GM18907 (cell line): ENCODE measurements around the gene PRPF6.
"Not testable (repeated sequence)": the region's sequence is repeated elsewhere in the genome, so short reads cannot be mapped to it uniquely, and the experiment has no call there.

Experiments
- ATAC-seq: cut with Tn5 transposase; IDR thresholded peaks from one replicate; pipeline ENCODE4 v1.9.1; 2021; ENCODE audit warnings: mild to moderate bottlenecking, moderate library complexity; ENCODE audit not compliant: unreplicated experiment

Gene PRPF6

DNA sequence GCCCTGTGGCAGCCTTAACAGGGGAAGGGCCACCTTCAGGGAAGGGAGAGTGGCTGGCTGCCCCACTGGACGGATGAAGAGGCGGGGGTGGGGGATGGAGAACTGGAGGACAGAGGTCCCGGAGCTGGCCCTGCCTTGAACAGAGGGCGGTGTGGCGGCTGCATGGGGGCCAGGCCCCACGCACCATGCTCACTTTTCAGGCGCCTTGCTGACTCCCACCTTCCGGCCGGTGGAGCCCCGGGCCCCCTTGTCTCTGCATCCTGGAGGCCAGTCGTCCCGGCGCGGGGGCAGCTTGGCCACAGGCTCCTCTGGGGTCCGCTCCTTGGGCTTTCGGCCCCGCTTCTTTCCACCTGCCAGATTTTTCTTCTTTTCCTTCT is 21.2 kb upstream of the PRPF6 start:
- no peak for ATAC-seq

DNA sequence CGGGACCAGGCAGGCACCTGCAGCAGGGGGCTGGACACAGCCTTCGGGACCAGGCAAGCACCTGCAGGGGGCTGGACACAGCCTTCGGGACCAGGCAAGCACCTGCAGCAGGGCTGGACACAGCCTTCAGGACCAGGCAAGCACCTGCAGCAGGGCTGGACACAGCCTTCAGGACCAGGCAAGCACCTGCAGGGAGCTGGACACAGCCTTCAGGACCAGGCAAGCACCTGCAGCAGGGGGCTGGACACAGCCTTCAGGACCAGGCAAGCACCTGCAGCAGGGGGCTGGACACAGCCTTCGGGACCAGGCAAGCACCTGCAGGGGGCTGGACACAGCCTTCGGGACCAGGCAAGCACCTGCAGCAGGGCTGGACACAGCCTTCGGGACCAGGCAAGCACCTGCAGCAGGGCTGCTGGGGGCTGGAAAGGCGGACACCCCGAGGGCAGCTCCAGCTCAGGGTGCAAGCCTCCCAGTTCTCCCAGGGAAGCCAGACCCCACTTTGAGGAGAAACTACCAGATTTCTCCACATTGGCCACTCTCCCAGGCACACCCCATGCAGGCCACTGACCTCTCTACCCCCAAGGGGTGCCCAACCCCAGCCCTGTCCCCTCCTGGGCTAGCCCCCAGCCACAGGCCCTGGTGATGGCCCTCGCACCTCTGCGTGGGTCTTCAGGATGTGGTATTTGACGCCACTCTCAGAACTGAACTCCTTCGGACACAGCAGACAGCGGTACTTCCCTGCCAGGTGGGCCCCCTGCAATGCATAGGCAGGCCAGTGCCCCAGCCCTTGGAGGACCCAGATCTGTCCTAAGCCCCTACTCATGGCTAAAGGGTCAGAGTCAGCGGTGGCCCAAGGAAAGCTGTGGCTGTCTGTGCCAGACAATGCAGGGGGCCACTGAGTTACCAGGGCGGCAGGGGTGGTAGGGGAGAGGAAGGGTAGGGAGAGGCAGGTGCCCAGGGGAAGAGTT is 20.0 kb upstream of the PRPF6 start:
- ATAC-seq: not testable (repeated sequence)

DNA sequence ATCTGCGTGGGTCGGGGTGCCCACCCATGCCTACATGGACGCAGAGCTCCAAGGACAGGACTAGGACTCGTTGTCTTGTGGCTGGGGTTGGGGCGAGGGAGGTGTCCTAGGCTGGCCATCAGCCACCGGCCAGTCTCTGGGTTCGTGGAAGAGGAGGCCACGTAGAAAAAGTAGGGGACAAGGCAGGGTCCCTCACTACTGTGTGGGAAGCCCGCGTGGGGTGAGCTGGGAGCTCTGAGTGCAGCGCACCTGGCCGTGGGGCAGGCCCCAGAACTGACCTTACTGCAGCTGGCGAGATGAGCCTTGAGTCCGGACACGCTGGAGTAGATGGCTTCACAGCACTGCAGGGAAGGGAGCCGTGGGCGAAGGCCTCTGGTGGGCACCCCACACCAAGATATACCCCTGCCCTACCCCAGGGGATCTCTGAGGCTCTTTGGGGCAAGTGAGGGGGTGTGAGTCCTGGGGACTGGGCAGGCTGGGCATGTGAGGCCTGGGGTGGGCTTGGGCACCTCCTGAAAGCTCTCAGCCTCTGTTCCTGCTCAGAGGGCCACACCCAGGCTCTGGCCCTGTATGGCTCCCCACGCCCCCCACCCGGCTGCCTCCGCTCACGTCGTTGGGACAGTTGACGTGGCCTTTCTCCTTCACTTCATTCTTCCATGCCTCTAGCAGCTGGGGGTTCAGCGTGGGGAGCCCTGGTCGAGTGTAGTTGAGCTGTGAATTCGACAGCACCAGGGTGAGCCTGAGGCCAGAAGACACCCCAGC is 19.1 kb upstream of the PRPF6 start:
- no peak for ATAC-seq

DNA sequence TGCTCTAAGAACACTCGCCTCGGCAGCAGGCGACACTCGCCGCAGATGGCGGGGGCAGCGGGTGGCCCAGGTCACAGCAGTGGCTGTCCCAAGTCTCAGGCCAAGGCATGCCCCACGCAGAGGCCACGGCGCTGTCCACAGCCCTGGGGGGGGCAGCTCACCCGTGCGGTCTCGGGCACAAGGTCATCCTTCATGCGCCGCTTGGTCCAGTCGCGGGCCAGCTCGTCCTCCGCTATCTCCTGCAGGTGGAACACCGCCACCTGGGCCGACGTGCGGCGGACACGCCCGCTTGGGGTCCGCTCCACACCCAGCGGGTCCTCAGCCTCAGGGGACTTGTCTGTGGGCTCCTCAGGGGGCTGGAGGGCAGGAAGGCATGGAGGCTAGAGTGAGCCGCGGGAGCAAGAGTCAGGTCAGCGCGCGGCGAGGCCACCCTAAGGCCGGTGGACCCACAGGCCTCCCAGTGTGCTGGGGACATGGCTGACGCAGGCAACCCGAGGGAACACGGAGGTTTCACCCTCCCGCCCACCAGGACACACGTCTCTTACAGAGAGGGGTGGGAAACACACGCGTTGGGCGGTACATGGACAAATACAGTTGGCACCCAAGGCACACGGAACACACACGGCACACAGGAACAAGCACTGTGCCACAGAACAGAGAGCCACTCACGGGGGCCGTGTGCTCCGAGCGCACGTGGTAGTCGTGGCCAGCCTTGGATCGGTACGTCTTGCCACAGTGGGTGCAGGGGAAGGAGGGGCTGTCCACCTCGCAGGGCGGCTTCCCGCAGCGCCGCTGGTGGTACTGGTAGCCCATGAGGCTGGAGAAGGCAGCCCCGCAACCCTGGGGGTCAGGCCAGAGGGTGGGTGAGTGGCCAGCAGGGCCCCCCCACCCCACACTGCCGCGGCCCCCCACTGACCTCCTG is 18.2 kb upstream of the PRPF6 start:
- ATAC-seq: no peak

DNA sequence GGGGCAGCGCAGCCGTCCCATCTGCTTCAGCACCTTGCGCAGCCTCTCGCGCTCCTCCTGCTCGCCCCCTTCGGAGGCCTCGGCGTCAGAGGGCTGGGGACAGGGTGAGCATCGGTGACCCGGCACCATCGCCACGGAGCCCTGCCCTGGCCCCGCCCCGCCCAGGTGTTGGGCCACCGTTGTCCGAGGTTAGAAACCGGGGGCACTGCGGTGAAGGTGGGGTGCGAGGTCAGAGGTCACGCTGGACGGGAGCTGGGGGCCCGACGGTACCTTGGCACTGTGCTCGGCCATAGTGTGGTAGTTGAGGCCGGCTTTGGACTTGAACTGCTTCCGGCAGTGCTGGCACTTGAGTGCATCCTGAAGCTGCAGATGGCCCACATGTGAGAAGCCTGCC is 17.6 kb upstream of the PRPF6 start:
- ATAC-seq: no peak

DNA sequence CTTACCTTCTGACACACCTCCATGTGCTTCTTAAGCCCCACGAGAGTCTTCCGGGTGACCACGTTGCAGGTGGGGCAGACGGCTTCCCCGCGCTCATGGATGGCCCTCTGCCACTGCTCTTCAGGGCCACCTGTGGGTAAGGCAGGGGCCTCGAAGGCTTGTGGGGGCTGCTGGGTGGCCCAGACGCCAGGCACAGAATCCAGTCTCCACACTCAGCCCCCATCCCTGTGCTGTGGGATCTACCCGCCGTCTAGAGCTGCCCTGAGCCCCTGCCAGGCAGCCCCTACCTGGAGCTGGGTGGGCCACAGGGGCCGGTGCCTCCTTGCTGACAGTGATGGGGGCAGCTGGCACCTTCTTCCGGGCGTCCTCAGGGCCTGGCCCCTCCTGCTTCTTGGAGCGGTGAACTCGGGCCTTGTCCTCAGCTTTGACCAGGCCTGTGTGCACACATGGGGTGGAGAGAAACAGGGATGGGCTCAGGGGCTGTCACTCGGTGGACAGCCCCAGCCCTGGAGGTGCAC is 17.1 kb upstream of the PRPF6 start:
- no peak for ATAC-seq

DNA sequence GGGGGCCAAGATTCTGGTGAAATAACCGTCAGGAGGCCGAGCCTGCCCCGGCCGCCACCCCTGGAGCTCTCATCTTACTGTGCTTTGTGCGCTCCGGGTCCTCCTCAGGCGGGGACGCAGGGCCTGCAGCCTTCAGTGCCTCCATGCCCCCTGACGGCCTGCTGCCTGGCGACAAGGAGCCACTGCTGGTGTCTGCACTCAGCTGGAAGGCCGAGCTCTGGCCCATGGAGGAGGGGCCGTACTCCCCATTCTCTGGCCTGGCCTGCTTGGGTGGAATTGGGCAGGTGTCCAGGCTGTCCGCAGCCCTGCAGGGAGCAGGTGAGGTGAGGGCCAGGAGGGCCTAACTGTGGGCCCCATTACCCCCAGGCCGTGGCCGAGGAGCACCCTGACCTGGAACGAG is 16.5 kb upstream of the PRPF6 start:
- ATAC-seq: no peak

DNA sequence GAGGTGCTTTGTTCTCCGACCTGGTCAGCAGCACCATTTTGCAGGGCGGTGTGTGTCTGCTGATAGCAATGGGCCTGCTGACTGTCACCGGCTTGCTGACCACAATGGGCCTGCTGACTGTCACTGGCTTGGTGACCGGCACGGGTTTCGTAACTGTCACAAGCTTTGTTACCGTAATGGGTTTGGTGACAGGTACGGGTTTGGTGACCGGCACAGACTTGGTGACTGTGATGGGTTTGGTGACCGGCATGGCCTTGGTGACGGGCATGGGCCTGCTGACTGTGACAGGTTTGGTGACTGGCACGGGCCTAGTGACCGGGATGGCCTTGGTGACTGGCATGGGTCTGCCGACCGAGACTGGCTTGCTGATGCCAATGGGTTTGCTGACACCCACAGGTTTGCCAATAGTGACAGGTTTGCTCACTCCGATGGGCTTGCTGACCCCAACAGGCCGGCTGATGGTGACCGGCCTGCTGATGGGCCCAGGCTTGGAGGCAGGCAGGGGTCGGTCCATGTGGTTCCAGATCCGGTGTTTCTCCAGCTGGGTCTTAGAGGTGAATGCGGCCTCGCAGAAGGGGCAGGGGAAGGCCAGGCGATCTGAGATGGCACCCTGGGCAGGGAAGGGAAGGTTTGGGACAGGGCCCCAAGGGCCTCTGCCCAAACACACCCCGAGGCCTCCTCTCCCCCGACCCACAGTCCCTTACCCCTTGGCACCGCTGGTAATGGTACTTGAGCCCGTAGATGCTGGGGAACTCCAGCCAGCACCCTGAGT is 14.6 kb upstream of the PRPF6 start:
- no peak for ATAC-seq

DNA sequence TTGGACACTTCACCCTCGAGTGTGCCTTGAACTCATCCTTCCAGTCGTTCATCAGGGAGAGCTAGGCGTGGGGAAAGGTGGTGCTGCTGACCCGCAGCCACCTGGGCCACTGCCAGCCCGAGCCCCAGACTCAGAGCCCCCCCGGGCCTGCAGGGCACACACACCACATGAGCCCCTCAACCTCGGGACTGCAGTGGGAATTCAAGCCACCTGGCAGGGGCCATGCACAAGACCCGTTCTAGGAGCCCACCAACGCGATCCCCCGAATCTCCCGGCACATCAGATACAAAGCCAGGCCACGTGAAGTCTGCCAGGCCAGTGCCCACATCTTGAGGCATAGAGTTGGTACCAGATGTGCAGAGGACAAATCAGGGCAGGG is 14.0 kb upstream of the PRPF6 start:
- ATAC-seq: no peak

DNA sequence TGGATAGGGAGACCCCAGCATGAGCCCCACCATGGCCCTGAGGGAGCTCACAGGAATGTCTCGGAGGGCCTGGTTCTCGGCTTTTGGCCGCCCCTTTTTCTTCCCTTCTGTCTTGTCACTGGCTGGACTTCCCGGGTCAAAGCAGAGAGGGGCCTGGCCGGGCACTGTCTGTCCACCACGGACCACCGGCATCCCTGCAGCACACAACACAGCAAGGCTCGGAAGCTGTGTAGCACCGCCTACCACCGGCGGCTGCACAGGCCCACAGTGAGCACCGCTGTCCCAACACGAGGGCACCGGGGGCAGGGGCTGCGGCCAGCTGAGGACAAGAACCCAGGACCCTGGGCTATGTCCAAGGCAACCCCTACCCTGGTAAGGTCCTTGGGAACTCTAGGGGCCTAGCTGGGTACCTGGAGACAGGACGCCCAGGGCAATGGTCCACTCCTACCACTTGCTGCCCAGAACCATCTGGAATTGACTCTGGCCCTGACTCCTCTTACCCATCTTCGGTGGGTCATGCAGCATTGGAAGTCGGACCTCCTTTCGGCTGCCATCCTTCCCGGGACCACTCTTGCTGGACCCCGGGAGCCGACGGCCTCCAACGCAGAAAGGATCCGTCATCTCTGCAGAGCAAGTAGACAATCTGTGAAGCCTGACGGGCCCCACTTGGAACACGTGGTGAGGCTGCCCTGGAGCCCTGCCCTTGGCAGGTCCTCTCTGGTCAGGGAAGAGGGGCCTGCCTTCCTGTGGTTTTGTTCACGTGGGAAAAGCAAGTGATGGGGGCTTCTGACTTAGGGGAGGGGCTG is 13.4 kb upstream of the PRPF6 start:
- ATAC-seq: no peak

DNA sequence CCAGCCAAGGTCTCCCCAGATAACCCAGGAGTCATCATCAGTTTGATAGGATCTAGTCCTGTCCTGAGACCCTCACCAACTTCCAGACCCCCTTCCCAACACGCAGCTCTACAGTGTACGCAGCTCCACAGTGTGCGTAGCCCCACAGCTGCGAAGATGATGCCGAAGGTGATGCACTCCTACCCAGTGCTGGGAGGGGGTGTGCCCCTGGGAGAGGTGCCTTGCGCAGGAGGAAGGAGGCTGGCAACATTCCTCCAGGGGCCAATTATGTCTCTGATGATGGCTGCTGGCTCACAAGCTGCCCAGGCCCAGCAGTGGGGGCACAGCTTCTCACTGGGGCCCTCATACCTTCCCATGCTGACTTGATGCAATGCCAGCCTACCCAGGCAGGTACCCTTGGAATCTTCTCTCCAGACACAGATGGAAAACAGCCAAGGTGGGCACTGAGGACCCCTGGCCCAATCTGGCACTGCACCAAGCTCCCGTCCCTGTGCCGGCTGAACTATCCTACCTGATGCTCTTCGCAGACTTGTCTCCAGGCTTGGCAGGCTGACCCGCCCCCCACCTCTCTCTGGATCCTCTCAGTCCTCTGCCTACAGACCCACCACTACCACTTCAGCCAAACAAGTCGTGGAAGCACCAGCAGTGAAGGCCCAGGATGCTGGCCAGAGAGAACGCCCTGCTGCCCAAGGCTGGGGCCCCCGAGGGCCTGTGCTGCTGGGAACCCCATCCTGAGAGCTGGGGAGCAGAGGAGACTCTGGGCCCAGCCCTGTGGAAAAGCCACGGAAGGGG is 12.6 kb upstream of the PRPF6 start:
- ATAC-seq: no peak

DNA sequence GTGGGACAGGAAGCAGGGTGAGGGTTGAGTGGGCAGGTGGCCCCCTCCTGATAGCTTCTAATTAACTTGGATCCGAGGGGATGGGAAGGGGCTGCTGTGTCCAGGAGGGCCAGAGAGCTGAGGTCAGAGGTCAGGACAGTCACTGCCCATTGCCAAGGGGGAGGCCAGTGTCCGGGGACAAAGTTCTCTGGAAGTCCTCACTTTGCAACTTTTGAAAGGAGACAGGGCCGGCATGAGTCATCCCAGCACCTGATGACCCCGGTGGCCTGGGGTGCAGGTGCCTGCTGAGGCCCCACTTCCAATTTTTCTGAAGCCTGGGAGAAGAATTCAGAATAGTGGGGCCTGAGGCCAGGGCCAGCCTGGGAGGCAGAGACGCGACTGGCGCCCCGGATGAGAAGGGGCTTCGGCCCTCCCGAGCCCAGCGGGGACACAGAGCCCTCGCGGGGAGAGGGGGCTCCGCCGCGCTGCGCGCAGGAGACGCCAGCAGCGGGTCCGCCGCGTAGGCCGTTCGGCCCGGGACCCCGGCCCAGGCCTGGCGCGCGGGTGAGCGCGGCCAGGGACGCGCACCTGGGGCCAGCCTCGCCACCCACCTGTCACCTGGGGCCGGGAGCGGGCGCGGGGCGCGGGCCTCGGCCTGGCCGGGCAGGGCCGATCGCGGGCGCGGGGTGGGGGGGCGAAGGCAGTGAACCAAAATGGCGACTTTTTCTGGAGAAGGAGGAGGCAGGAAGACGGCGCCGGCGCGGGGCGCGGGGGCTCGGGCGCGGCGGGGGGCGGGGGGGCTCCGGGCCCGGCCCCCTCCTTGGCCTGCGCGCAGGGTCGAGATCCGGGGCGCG is 11.8 kb upstream of the PRPF6 start:
- no peak for ATAC-seq

DNA sequence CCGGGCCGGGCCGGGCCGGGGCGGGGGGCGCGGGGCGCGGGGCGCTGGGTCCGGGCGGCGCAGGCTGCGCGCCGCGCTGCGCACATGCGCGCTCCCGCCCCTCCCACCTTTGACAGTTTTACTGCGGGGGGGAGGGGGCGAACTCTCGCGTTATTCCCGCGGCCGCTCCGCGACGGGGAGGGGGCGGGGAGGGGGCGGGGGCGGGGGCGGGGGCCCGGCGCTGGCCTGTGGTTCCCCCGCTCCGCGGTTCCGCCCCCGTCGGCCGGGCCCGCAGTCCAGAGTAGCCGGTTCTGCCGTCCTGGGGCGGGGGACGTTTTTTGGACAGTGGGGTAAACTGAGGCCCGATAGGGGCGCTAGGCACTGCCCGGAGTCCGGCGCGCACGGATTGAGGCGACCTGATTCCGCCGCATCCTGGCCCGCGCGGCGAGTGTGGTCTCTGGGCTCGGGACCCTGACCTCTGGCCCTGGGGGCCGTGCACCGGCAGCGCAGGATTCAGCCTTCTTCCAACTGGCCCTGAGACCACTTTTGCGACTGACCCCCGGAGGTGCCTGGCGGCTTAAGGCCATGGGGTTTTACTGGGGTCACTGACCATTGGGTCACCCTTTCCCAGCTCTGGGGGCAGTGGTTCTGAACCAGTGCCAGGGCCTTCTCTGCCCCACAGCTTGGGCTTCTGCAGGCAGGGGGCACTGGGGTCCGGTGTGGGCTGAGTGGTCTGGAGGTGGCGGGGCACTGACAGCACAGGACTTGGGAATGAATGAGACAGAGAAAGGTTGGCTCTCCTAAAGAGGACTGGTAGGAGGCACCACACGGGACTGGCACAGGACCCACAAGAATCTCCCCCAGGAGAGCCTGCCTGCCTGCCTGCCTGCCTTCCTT is 10.9 kb upstream of the PRPF6 start, which contains the start of gene ZNF512B:
Gene ZNF512B (minus strand): TSS at position 93 of the 876 bp plus-strand sequence. CDS start 1,980 bp downstream, outside the sequence.
- ATAC-seq: no peak

DNA sequence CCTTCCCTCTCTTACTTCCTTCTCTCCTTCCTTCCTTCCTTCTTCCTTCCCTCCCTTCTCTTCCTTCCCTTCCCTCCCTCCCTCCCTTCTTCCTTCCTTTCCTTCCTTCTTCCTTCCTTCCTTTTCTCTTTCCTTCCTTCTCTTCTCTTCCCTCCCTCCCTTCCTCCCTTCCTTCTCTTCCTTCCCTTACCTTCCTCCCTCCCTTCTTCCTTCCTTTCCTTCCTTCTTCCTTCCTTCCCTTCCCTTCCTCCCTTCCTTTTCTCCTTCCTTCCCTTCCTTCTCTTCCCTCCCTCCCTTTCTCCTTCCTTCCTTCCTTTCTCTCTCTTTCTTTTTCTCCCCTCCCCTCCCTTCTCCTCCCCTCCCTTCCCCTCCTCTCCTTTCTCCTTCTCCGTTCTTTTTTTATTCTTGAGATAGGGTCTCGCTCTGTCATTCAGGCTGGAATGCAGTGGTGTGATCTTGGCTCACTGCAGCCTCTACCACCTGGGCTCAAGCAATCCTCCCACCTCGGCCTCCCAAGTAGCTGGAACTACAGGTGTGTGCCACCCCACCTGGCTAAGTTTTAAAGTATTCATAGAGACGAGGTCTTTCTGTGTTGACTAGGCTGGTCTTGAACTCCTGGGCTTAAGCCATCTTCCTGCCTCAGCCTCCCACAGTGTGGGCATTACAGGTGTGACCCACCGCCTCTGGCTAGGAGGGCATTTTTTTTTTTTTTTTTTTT is 10.1 kb upstream of the PRPF6 start:
- no peak for ATAC-seq

DNA sequence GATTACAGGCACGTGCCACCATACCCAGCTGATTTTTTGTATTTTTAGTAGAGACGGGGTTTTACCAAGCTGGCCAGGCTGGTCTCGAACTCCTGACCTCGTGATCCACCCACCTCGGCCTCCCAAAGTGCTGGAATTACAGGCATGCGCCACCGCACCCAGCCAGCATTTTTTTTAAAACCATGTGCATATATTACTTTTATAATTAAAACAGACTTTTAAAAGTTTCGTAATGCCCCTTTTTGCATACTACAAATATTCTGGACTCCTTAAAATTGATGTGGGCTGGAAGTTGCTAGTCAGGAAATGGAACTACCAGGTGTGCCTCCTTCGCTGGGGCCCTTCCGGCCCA is 9.0 kb upstream of the PRPF6 start:
- ATAC-seq: not testable (repeated sequence)
